Upper lobe of left lung (tissue), 4 donors: ENCODE measurements around the gene PHYKPL.

Experiments used
- CTCF ChIP-seq, 6 experiments: fragments of 450-650 bp in 4 of 6; fragments of 200-600 bp in 2 of 6; sonication (generic) in 2 of 6; IDR thresholded peaks; one replicate each; pipeline ENCODE4 v1.5.1; 2016 to 2019; ENCODE audit warnings: antibody characterized with exemption in 6 of 6
- EP300 ChIP-seq, 4 donors: sonication (generic); formaldehyde crosslinking; IDR thresholded peaks; one replicate each; pipeline ENCODE4 v1.5.1; 2017; ENCODE audit warnings: antibody characterized with exemption in 4 of 4, control low read depth in 2 of 4

GRCh38 chr5:178174456-178174855 is 58.1 kb downstream of the PHYKPL start:
- no peak for TF ChIP-seq CTCF (IDR thresholded peaks at IDR 0.05)
- TF ChIP-seq EP300 (IDR thresholded peaks at IDR 0.05): no peak
